B cell (primary cell): ENCODE data around the gene CBX7.

Source experiments
- CTCF ChIP-seq: fragments of 200-600 bp; IDR thresholded peaks from one replicate; pipeline ENCODE4 v1.8.0; 2022; ENCODE audit warnings: antibody characterized with exemption, mild to moderate bottlenecking
- EZH2 ChIP-seq: IDR thresholded peaks from 2 replicates; pipeline ENCODE4 v1.6.1; 2012; ENCODE audit warnings: borderline replicate concordance, low read depth, mild to moderate bottlenecking, moderate library complexity, low read length; ENCODE audit not compliant: insufficient read depth, poor library complexity, severe bottlenecking

GRCh38 chr22:39188809-39189208 is 36.3 kb upstream of the CBX7 start:
- TF ChIP-seq CTCF (no peak), EZH2 (no peak)
